ENCODE measurements around the gene MAP1S. TPM values are rescaled to one million over a fixed set of nuclear protein-coding genes. Genes with fewer than 3 reads are reported as not detected.

Gene MAP1S
- total RNA-seq, 1 experiment from 2014 or later: 51.4 TPM

DNA sequence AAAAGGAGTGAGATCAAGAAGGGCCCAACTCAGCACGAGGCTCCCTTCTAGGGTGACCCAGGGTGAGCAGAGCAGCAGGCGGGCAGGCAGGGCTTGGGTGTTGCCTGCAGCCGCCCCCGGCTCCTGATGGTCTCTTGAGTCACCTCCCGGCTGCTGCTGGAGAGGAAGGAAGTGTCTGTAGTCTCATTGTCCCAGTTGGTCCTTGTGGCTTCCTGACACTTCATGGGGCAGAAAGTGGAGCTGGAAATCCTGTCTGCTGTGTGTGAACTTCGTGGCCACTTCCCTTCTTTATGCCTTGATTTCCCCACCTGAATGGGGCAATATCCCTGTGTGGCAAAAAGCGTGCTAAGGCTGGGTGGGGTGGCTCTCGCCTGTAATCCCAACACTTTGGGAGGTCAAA lies 2.5 kb downstream of the MAP1S start:
- Mint-ChIP-seq H3K9me3 (ENCODE audit: unreplicated experiment) (no peaks in the 10 kb centered on the region), H3K4me3 (ENCODE audit: unreplicated experiment) (no peak overlapping the region), H3K4me1 (ENCODE audit: low read depth, unreplicated experiment) (peaks cover 12% of the 10 kb centered on the region), H3K27me3 (ENCODE audit: insufficient read depth, unreplicated experiment) (no peaks in the 10 kb centered on the region), H3K36me3 (ENCODE audit: insufficient read depth, unreplicated experiment) (peaks cover 13% of the 10 kb centered on the region), H3K27ac (ENCODE audit: unreplicated experiment) (no peak overlapping the region)
- H3K4me1 ChIP-seq: peaks cover 11% of the 10 kb centered on the region
- no TSS peak for BruUV-seq (replicated peaks)
- no peak overlapping the region for H3K4me3 ChIP-seq (ENCODE audit: low read depth, low read length)
- ChIA-PET POLR2A (no interaction called here), CTCF (no interaction called here)
- no peak for DNase-seq
- H3K9me3 ChIP-seq: no peaks in the 10 kb centered on the region
- H3K36me3 ChIP-seq (ENCODE audit: control insufficient read depth, insufficient read depth, low read length): no peaks in the 10 kb centered on the region; the same call in 1 of the 2 replicates
- H3K27me3 ChIP-seq (replicated peaks; ENCODE audit: control insufficient read depth, insufficient read depth, low read length): no peaks in the 10 kb centered on the region
- TF ChIP-seq CTCF (IDR thresholded peaks at IDR 0.05; ENCODE audit: insufficient read depth in 1 of 2, low read depth in 1 of 2, low read length in 1 of 2, severe bottlenecking in 1 of 2, unreplicated experiment in 1 of 2): no peak
- intact Hi-C loops (cut with micrococcal nuclease; ENCODE audit: unreplicated experiment): no loop called here

DNA sequence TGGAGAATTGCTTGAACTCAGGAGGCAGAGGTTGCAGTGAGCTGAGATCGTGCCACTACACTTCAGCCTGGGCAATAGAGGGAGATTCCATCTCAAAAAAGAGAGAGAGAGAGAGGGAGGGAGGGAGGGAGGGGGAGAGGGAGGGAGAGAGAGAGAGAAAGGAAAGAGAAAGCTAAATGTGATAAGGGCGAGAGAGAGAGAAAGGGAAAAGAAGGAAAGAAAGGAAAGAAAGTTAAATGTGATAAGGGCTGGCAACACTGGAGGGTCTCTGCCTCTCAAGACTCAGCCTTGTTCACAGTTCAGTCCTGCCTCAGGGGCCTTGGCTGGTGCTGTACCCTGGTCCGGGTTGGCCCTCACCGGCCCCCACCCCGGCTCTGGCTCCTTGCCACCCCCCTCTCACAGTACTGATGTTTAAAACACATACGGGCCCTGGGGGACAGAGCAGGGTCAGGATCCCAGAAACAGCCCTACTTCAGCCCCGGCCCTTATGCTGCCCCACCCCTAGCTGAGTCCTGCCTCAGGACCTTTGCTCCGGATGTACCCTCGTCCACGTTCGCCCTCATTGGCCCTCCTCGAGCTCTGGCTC lies 3.5 kb downstream of the MAP1S start:
- Histone ChIP-seq H3K4me3 (ENCODE audit: low read depth, low read length) (no peak overlapping the region), H3K4me1 (peaks cover 11% of the 10 kb centered on the region), H3K27me3 (replicated peaks; ENCODE audit: control insufficient read depth, insufficient read depth, low read length) (no peaks in the 10 kb centered on the region), H3K9me3 (no peaks in the 10 kb centered on the region), H3K36me3 (ENCODE audit: control insufficient read depth, insufficient read depth, low read length) (no peaks in the 10 kb centered on the region; the same call in 1 of the 2 replicates)
- Mint-ChIP-seq H3K27ac (ENCODE audit: unreplicated experiment) (no peak overlapping the region), H3K27me3 (ENCODE audit: insufficient read depth, unreplicated experiment) (no peaks in the 10 kb centered on the region), H3K4me1 (ENCODE audit: low read depth, unreplicated experiment) (peaks cover 12% of the 10 kb centered on the region), H3K9me3 (ENCODE audit: unreplicated experiment) (no peaks in the 10 kb centered on the region), H3K36me3 (ENCODE audit: insufficient read depth, unreplicated experiment) (peaks cover 13% of the 10 kb centered on the region), H3K4me3 (ENCODE audit: unreplicated experiment) (no peak overlapping the region)
- TF ChIP-seq CTCF (IDR thresholded peaks at IDR 0.05; ENCODE audit: insufficient read depth in 1 of 2, low read depth in 1 of 2, low read length in 1 of 2, severe bottlenecking in 1 of 2, unreplicated experiment in 1 of 2): no peak
- intact Hi-C loops (cut with micrococcal nuclease; ENCODE audit: unreplicated experiment): no loop called here
- BruUV-seq (replicated peaks): no TSS peak
- ChIA-PET POLR2A (no interaction called here), CTCF (no interaction called here)
- no peak for DNase-seq

DNA sequence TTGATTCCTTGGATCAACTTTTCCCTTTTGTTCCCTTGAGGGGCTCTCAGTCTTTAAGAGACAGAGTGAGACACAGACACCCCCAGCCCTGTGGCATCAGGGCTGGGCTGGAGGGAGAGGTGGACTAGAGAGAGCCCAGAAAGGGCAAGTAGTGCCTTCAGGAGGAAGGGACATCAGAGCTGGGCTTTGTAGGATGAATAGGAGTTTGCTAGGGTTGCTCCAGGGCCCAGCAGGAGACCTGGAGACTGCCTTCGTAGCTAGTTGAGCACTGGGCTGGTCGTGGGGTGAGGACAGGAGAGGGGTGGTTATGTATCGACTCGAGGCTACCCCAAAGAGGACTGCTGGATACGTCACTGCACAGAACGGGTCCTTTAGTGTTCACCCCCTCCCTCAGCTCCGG lies 5.4 kb downstream of the MAP1S start:
- Mint-ChIP-seq H3K4me1 (ENCODE audit: low read depth, unreplicated experiment) (peaks cover 7% of the 10 kb centered on the region), H3K27me3 (ENCODE audit: insufficient read depth, unreplicated experiment) (no peaks in the 10 kb centered on the region), H3K36me3 (ENCODE audit: insufficient read depth, unreplicated experiment) (peaks cover 17% of the 10 kb centered on the region), H3K27ac (ENCODE audit: unreplicated experiment) (peak overlapping the region; percentile 1), H3K4me3 (ENCODE audit: unreplicated experiment) (no peak overlapping the region), H3K9me3 (ENCODE audit: unreplicated experiment) (no peaks in the 10 kb centered on the region)
- no TSS peak for BruUV-seq (replicated peaks)
- H3K4me3 ChIP-seq (ENCODE audit: low read depth, low read length): no peak overlapping the region
- intact Hi-C loops (cut with micrococcal nuclease; ENCODE audit: unreplicated experiment): no loop called here
- H3K9me3 ChIP-seq: no peaks in the 10 kb centered on the region
- ChIA-PET CTCF (no interaction called here), POLR2A (no interaction called here)
- no peak for TF ChIP-seq CTCF (IDR thresholded peaks at IDR 0.05; ENCODE audit: insufficient read depth in 1 of 2, low read depth in 1 of 2, low read length in 1 of 2, severe bottlenecking in 1 of 2, unreplicated experiment in 1 of 2)
- no peaks in the 10 kb centered on the region; the same call in 1 of the 2 replicates for H3K36me3 ChIP-seq (ENCODE audit: control insufficient read depth, insufficient read depth, low read length)
- H3K27me3 ChIP-seq (replicated peaks; ENCODE audit: control insufficient read depth, insufficient read depth, low read length): no peaks in the 10 kb centered on the region
- peaks cover 8% of the 10 kb centered on the region; the same call in 1 of the 2 replicates for H3K4me1 ChIP-seq
- DNase-seq: no peak

Data from Caco-2 (cell line).